Pulmonary artery endothelial cell (primary cell): Measurements from ENCODE around the gene TBC1D9B. TPM values are rescaled to one million over a fixed set of nuclear protein-coding genes. Genes with fewer than 3 reads are reported as not detected.
"Not testable (repeated sequence)": the region's sequence is repeated elsewhere in the genome, so short reads cannot be mapped to it uniquely, and the experiment has no call there.

Source experiments
- DNase-seq: peaks from one replicate; pipeline ENCODE4 v3.0.0-alpha.2; 2011; ENCODE audit warnings: low read depth, low spot score
- total RNA-seq: library from RNA; depleted of rRNA; stranded (reverse); fragments of >200 nt; gene quantifications from 2 replicates; pipeline ENCODE4 v1.2.3, GENCODE V29; 2014

TBC1D9B gene
- total RNA-seq, 1 donor from 2014 or later: 44.3 TPM

GRCh38 chr5:179886190-179886911, 21.3 kb downstream of the TBC1D9B start:
- DNase-seq: no peak

GRCh38 chr5:179885491-179886090, 22.1 kb downstream of the TBC1D9B start:
- DNase-seq: no peak

GRCh38 chr5:179883163-179883562, 24.5 kb downstream of the TBC1D9B start:
- DNase-seq: no peak

DNA sequence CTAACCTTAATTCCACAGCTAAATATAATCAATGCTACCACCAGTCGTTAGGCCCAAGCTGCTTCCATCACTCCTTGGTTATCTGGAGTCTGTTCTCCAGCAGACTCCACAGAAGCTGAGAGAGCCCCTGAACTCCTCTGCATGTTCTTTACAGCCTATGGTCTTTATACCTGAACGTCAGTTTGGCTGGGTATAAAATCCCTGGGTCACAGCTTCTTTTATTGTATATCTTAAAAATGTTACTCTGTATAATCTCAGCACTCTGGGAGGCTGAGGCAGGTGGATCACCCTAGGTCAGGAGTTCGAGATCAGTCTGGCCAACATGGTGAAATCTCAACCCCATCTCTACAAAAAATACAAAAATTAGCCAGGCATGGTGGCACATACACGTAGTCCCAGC, 25.4 kb downstream of the TBC1D9B start:
- DNase-seq: no peak

- no peak for DNase-seq
Observed at GRCh38 chr5:179880848-179881590, 26.7 kb downstream of the TBC1D9B start.

DNA sequence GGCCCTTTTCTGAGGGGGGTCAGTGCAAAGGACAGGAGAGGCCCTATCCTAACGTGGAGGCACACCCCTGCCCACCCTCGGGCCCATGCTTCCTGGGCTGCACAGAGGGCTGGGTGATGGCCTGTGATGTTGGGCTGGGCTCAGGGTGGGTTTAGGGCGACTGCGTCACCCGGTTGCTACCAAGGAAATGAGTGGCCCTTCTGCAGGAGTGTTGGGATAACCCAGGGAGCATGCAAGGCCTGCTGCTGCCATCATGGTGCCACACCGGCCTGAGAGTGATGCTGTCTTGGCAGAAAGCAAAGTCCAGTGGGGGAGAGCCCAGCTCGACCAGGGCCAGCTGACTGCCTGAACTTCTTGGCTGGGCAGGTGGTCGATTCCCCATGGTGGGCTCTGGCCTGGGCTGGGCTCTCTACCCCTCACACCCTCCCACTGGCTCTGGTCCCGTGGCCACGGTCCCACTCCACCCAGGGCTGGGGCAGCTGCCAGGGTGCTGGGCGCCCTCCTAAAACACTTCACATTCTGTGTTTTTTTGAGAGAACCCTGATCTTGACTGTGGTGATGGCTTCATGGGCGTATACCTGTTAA, 27.5 kb downstream of the TBC1D9B start:
- DNase-seq: no peak

GRCh38 chr5:179879690-179880010, 28.0 kb downstream of the TBC1D9B start:
- no peak for DNase-seq

GRCh38 chr5:179879003-179879689, 28.6 kb downstream of the TBC1D9B start:
- DNase-seq: no peak

DNA sequence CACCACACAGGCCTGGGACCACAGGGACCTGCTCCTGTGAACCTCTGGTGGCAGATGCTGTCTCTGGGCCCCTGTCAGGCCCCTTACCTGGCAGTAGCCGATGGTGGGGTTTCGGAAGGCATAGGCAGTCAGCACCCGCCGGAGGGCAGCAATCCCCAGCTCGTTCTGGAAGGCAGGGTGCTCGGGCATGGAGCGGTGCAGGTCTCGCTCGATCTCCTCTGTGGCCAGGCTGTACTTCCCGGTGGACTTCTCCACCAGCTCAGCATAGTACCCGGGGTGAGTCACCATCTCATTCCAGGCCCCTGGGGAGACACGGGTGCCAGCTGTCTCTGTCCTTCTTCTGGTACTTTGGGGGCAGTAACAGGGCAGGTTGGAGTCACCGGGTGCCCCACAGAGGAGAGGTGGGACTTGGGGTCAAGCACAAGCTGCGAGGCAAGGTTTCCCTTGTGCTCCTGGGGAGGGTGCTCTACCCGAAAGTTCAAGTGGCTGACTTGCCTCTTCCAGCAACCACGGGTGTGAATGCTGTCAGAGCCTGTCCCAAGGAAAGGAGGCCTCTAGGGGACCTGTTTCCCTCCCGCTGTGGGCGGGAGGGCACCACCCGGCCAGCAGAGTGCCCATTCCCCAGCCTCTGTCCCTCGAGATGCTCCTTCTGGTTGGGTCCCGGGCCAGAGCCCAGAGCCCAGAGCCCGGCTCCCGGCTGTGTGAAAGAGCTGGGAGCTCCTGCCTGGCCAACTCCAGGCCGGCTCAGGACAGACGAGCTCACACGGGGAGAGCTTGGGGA, 29.3 kb downstream of the TBC1D9B start:
- no peak for DNase-seq

GRCh38 chr5:179876610-179876952, 31.1 kb downstream of the TBC1D9B start:
- no peak for DNase-seq

- no peak for DNase-seq
Observed at GRCh38 chr5:179875741-179876609, 31.7 kb downstream of the TBC1D9B start.

DNA sequence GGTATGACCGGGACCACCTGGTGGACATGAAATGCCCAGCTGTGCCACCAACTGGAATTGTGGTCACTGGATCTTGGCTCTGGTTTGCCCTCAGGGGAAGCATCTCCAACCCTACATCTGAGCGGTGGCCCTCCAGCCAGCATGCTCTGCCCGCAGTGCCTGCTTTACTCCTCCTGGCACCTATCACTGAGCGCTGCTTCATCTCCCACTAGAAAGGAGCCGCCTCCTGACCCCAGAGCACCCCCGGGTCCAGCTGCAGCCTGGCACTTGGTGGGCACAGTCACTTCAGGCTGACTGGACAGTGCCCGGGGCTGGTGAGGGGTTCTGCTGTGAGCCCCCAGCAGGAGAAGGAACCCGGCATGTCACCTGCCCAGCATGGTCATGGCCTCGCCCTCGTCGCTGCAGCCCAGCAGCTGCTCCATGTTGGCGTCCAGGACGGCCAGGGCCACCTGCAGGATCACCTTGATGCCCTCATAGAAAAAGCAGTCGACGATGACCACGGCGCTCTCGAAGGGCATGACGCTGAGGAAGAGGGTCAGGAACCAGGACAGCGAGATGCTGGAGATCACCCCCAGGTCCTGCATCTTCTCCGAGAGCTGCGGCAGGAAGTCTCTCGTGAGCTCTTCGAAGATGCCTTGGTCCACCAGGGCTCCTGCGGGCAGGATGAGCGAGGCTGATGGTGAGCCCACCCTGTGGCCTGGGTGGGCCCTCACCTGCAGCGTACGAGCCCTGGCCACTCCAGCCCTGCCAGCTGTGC, 33.0 kb downstream of the TBC1D9B start:
- no peak for DNase-seq

DNA sequence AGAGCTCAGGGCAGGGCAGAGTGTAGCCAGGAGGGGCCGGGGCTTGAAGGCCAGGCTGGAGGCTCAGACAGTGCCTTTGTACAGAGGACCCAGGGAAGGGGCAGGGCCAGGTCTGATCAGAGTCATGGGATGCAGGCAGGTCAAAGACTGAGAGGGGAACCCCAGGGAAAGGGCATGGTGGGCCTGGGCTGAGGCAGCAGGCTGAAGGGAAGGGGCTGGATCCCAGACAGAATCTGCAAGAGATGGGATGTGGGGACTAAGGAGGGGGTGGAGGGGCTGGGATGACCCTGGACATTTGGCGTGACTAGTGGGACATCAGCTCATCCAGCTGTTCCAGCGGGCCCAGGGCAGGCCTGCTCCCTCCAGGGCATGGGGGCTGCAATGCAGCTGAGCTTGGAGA, 33.6 kb downstream of the TBC1D9B start:
- DNase-seq: no peak

- DNase-seq: no peak
Observed at GRCh38 chr5:179873588-179874110, 34.0 kb downstream of the TBC1D9B start.

DNA sequence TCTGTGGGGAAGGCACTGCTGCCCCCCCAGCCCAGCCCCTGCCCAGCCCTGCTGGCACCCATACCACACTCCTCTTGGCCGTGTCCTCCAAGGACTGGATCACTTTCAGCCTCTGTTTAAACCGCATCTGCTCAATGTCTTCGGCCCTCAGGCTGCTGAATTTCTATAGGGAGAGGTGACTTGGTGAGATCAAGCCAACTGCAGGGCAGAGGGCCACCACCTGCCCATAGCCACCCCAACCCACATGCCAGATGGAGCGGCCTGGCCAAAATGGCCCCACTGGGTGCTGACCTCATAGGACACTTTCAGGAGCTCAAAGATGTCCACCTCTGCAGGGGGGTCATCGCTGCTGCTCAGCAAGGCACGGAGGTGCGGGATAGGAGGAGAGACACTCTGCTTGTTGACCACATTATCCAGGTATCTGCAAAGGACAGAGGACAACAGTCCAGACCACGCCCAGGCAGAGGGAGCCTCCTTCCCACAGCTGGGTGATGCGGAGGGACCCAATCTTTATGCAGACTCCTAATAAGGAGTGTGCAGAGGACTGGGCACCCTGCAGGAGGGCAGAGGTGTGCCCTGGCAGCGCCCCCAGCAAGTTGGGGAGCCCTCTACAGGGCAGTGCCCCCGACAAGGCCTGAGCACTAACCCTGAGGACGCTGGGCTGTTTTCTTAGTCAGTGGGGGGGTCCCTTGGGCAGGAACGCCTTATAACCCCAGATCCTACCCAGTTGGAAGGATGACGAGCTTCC, 34.7 kb downstream of the TBC1D9B start:
- no peak for DNase-seq

DNA sequence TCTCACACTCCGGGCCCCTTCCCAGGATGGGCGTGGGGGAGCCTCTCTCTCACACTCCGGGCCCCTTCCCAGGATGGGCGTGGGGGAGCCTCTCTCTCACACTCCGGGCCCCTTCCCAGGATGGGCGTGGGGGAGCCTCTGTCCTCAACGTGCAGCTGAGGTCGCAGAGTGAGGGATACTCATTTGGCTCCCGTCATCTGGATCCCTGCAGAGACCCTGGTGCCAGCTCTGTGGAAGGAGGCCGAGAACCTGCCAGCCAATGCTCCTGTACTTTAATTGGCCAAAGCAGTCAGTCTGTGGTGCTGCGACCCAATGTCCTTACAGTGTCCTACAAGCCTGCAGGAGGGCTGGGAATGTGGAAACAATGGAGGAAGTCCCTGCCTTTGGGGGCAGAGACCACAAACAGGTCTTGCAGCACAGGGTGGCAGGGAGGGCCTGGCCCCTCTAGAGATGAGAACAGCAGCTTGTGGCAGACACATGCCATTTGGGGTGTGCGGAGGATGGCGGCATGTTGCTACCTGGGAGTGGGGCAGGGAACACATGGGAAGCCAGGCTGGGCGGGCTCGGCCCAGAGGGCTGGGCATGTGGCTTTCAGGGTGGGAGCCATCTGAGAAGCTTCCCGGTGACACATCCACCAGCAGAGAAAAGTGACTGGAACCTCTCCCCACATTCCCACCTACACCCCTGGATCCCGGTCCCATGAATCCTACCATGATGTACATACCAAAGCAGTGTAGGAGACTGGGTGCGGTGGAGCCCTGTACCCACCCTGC, 35.5 kb downstream of the TBC1D9B start:
- no peak for DNase-seq

DNA sequence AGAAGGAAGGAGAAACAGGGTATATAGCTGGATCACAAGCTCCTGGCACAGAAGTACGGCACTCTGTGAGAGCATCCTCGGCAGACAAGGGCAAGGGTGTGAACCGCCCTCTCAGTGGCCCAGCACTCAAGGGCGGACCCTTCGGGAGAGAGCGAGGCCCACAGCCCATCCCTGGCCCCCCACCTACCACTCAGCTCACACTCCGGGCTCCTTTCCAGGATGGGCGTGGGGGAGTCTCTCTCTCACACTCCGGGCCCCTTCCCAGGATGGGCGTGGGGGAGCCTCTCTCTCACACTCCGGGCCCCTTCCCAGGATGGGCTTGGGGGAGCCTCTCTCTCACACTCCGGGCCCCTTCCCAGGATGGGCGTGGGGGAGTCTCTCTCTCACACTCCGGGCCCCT, 36.2 kb downstream of the TBC1D9B start:
- not testable (repeated sequence) for DNase-seq

GRCh38 chr5:179870952-179871351, 36.7 kb downstream of the TBC1D9B start:
- no peak for DNase-seq
